ENCODE data around the gene ST6GALNAC3. TPM values are rescaled to one million over a fixed set of nuclear protein-coding genes. Genes with fewer than 3 reads are reported as not detected.

Gene ST6GALNAC3
- total RNA-seq, 2 donors from 2014 or later = 6.3 to 7.6 TPM

GRCh38 chr1:76530953-76531352 is 456.4 kb downstream of the ST6GALNAC3 start:
- Mint-ChIP-seq H3K9me3 (no peaks in the 10 kb centered on the region), H3K4me1 (peaks cover 5% of the 10 kb centered on the region), H3K4me3 (no peak overlapping the region), H3K27ac (no peak overlapping the region), H3K36me3 (ENCODE audit: low read depth) (no peaks in the 10 kb centered on the region), H3K27me3 (ENCODE audit: insufficient read depth) (no peaks in the 10 kb centered on the region)
- TF ChIP-seq CTCF (conservative IDR thresholded peaks at IDR 0.05) = no peak
- peaks cover 11% of the 10 kb centered on the region for H3K4me1 ChIP-seq (ENCODE audit: control insufficient read depth, insufficient read depth, low read length)
- no peaks in the 10 kb centered on the region for H3K36me3 ChIP-seq (ENCODE audit: control insufficient read depth, insufficient read depth, low read length)
- DNase-seq = no peak
- no peaks in the 10 kb centered on the region for H3K27me3 ChIP-seq (ENCODE audit: control insufficient read depth, insufficient read depth, low read length, poor library complexity, severe bottlenecking)
- H3K9ac ChIP-seq (ENCODE audit: extremely low read depth, low read length, poor library complexity, severe bottlenecking) = no peak overlapping the region
- 53 to 87% methylated on average over 2 to 3 of the region's 3 CpGs for WGBS, 2 experiments (ENCODE audit: insufficient coverage in 1 of 2, insufficient read length in 1 of 2)
- H3K27ac ChIP-seq (ENCODE audit: low read depth, low read length) = no peak overlapping the region
- no peaks in the 10 kb centered on the region for H3K9me3 ChIP-seq (ENCODE audit: control insufficient read depth, low read length)
- H3K4me3 ChIP-seq (ENCODE audit: low read length) = no peak overlapping the region

GRCh38 chr1:76541618-76542017 is 467.1 kb downstream of the ST6GALNAC3 start:
- H3K4me3 ChIP-seq (ENCODE audit: low read length) = no peak overlapping the region
- peaks cover 5% of the 10 kb centered on the region for H3K4me1 Mint-ChIP-seq
- TF ChIP-seq CTCF (conservative IDR thresholded peaks at IDR 0.05) = no peak
- H3K36me3 Mint-ChIP-seq (ENCODE audit: low read depth) = no peaks in the 10 kb centered on the region
- 81 to 82% methylated on average over 2 of the region's 2 CpGs for WGBS, 2 experiments (ENCODE audit: insufficient coverage in 1 of 2, insufficient read length in 1 of 2)
- no peaks in the 10 kb centered on the region for H3K36me3 ChIP-seq (ENCODE audit: control insufficient read depth, insufficient read depth, low read length)
- DNase-seq = no peak
- H3K27me3 ChIP-seq (ENCODE audit: control insufficient read depth, insufficient read depth, low read length, poor library complexity, severe bottlenecking) = no peaks in the 10 kb centered on the region
- H3K27ac Mint-ChIP-seq = no peak overlapping the region
- H3K9me3 Mint-ChIP-seq = peaks cover 16% of the 10 kb centered on the region
- no peak overlapping the region for H3K4me3 Mint-ChIP-seq
- H3K4me1 ChIP-seq (ENCODE audit: control insufficient read depth, insufficient read depth, low read length) = no peaks in the 10 kb centered on the region
- no peaks in the 10 kb centered on the region for H3K27me3 Mint-ChIP-seq (ENCODE audit: insufficient read depth)
- H3K9me3 ChIP-seq (ENCODE audit: control insufficient read depth, low read length) = peaks cover 8% of the 10 kb centered on the region
- no peak overlapping the region for H3K27ac ChIP-seq (ENCODE audit: low read depth, low read length)
- H3K9ac ChIP-seq (ENCODE audit: extremely low read depth, low read length, poor library complexity, severe bottlenecking) = no peak overlapping the region

GRCh38 chr1:76542359-76542758 is 467.8 kb downstream of the ST6GALNAC3 start:
- no peaks in the 10 kb centered on the region for H3K27me3 Mint-ChIP-seq (ENCODE audit: insufficient read depth)
- H3K9me3 ChIP-seq (ENCODE audit: control insufficient read depth, low read length) = peaks cover 8% of the 10 kb centered on the region
- no peak for DNase-seq
- H3K36me3 ChIP-seq (ENCODE audit: control insufficient read depth, insufficient read depth, low read length) = no peaks in the 10 kb centered on the region
- no peaks in the 10 kb centered on the region for H3K4me1 ChIP-seq (ENCODE audit: control insufficient read depth, insufficient read depth, low read length)
- no peak overlapping the region for H3K27ac ChIP-seq (ENCODE audit: low read depth, low read length)
- no peaks in the 10 kb centered on the region for H3K36me3 Mint-ChIP-seq (ENCODE audit: low read depth)
- no peak overlapping the region for H3K4me3 ChIP-seq (ENCODE audit: low read length)
- peaks cover 5% of the 10 kb centered on the region for H3K4me1 Mint-ChIP-seq
- H3K9ac ChIP-seq (ENCODE audit: extremely low read depth, low read length, poor library complexity, severe bottlenecking) = no peak overlapping the region
- H3K9me3 Mint-ChIP-seq = peaks cover 16% of the 10 kb centered on the region
- no peaks in the 10 kb centered on the region for H3K27me3 ChIP-seq (ENCODE audit: control insufficient read depth, insufficient read depth, low read length, poor library complexity, severe bottlenecking)
- H3K27ac Mint-ChIP-seq = no peak overlapping the region
- TF ChIP-seq CTCF (conservative IDR thresholded peaks at IDR 0.05) = no peak
- no peak overlapping the region for H3K4me3 Mint-ChIP-seq
